M059J (cell line): ENCODE measurements around the gene DOC2A. TPM values are rescaled to one million over a fixed set of nuclear protein-coding genes. Genes with fewer than 3 reads are reported as not detected.
"Not testable (repeated sequence)": the region's sequence is repeated elsewhere in the genome, so short reads cannot be mapped to it uniquely, and the experiment has no call there.

ENCODE experiments used
- DNase-seq: peaks from one replicate; pipeline ENCODE4 v3.0.0-alpha.2; 2012; ENCODE audit warnings: low read depth
- total RNA-seq: library from RNA; depleted of rRNA; stranded (reverse); fragments of >200 nt; shearing (Covaris generic); gene quantifications from 2 replicates; pipeline ENCODE4 v1.2.3, GENCODE V29; 2014; rRNA removed

The DOC2A gene
- total RNA-seq, 1 experiment from 2014 or later: 0.52 TPM

GRCh38 chr16:29973384-29974246 is 37.2 kb downstream of the DOC2A start, which contains the start of gene TAOK2:
TSS of gene TAOK2 (plus strand) at chr16:29973868. CDS start at chr16:29977773, 3,905 bp downstream.
- DNase-seq: peak; percentile 98

GRCh38 chr16:29972992-29973383 is 37.8 kb downstream of the DOC2A start:
- DNase-seq: no peak

GRCh38 chr16:29972500-29972899 is 38.3 kb downstream of the DOC2A start:
- no peak for DNase-seq

- no peak for DNase-seq
Observed at GRCh38 chr16:29971304-29971703, 39.5 kb downstream of the DOC2A start.

- DNase-seq: no peak
Observed at GRCh38 chr16:29968205-29968604, 42.6 kb downstream of the DOC2A start.

- no peak for DNase-seq
Observed at GRCh38 chr16:29963021-29963743, 47.6 kb downstream of the DOC2A start.

GRCh38 chr16:29962344-29962994 is 48.4 kb downstream of the DOC2A start:
- peak; percentile 54 for DNase-seq

GRCh38 chr16:29961479-29962343 is 49.1 kb downstream of the DOC2A start, which contains the start of gene TMEM219:
TSS of gene TMEM219 (plus strand) at chr16:29962079. CDS start at chr16:29963144, 1,065 bp downstream.
- peak; percentile 87 for DNase-seq

GRCh38 chr16:29961127-29961478 is 49.7 kb downstream of the DOC2A start:
- DNase-seq: no peak

- DNase-seq: not testable (repeated sequence)
Observed at GRCh38 chr16:29959821-29960220, 51.0 kb downstream of the DOC2A start.

GRCh38 chr16:29959293-29959692 is 51.5 kb downstream of the DOC2A start:
- DNase-seq: no peak

- DNase-seq: no peak
Observed at GRCh38 chr16:29958756-29959155, 52.1 kb downstream of the DOC2A start.

Other genes with a start within 250 kb of the DOC2A start
- gene ZG16, start 232.8 kb downstream of the DOC2A start, total RNA-seq: not detected in 2 replicates
- 68.6 and 79.0 TPM in 2 replicates for gene KIF22, start 220.3 kb downstream of the DOC2A start, total RNA-seq
- gene MAZ, start 204.5 kb downstream of the DOC2A start, total RNA-seq: 127 and 223 TPM in 2 replicates
- 0.20 and 0.94 TPM in 2 replicates for gene PRRT2, start 198.8 kb downstream of the DOC2A start, total RNA-seq
- 45.4 and 58.2 TPM in 2 replicates for gene PAGR1, start 194.9 kb downstream of the DOC2A start, total RNA-seq
- 112 and 186 TPM in 2 replicates for gene MVP, start 190.6 kb downstream of the DOC2A start, total RNA-seq
- gene CDIPT, start 147.8 kb downstream of the DOC2A start, total RNA-seq: 90.7 and 103 TPM in 2 replicates
- 16.7 and 38.3 TPM in 2 replicates for gene SEZ6L2, start 111.5 kb downstream of the DOC2A start, total RNA-seq
- 12.1 and 16.1 TPM in 2 replicates for gene ASPHD1, start 110.5 kb downstream of the DOC2A start, total RNA-seq
- 11.3 and 16.8 TPM in 2 replicates for gene KCTD13, start 84.8 kb downstream of the DOC2A start, total RNA-seq
- gene TMEM219, start 48.9 kb downstream of the DOC2A start, total RNA-seq: 86.9 and 110 TPM in 2 replicates
- 24.1 and 47.4 TPM in 2 replicates for gene TAOK2, start 37.2 kb downstream of the DOC2A start, total RNA-seq
- gene HIRIP3, start 15.4 kb downstream of the DOC2A start, total RNA-seq: 17.1 and 19.0 TPM in 2 replicates
- gene INO80E, start 14.8 kb downstream of the DOC2A start, total RNA-seq: 122 and 187 TPM in 2 replicates
- not detected in 2 replicates for gene C16orf92, start 12.2 kb upstream of the DOC2A start, total RNA-seq
- 0.42 TPM in 1 of 2 replicates, not detected in the other for gene TLCD3B, start 20.2 kb upstream of the DOC2A start, total RNA-seq
- gene ALDOA, start 54.7 kb upstream of the DOC2A start, total RNA-seq: 3,016 and 3,039 TPM in 2 replicates
- gene PPP4C, start 65.0 kb upstream of the DOC2A start, total RNA-seq: 143 and 169 TPM in 2 replicates
- gene TBX6, start 80.9 kb upstream of the DOC2A start, total RNA-seq: 0.39 TPM in 1 of 2 replicates, not detected in the other
- gene YPEL3, start 85.2 kb upstream of the DOC2A start, total RNA-seq: 6.0 and 23.1 TPM in 2 replicates
- gene GDPD3, start 102.5 kb upstream of the DOC2A start, total RNA-seq: 0.52 and 1.8 TPM in 2 replicates
- 38.7 and 42.5 TPM in 2 replicates for gene MAPK3, start 112.2 kb upstream of the DOC2A start, total RNA-seq
- gene CORO1A, start 172.6 kb upstream of the DOC2A start, total RNA-seq: 7.6 and 8.0 TPM in 2 replicates
- 397 and 526 TPM in 2 replicates for gene BOLA2B, start 182.6 kb upstream of the DOC2A start, total RNA-seq
- 46.2 and 48.2 TPM in 2 replicates for gene SLX1A, start 182.8 kb upstream of the DOC2A start, total RNA-seq
- gene SULT1A3, start 188.2 kb upstream of the DOC2A start, total RNA-seq: 1.5 and 2.6 TPM in 2 replicates
- gene NPIPB13, start 237.5 kb upstream of the DOC2A start, total RNA-seq: 0.42 and 0.71 TPM in 2 replicates